Measurements from ENCODE around the gene TSKU. TPM values are rescaled to one million over a fixed set of nuclear protein-coding genes. Genes with fewer than 3 reads are reported as not detected.

Gene TSKU
- total RNA-seq, 1 donor from 2014 or later = 6.9 TPM

GRCh38 chr11:76768088-76768908 is 14.9 kb upstream of the TSKU start:
- intact Hi-C loops (cut with DNase I) = no loop called here
- peak; percentile 88 for DNase-seq (ENCODE audit: low spot score)

GRCh38 chr11:76768909-76769560 is 14.1 kb upstream of the TSKU start:
- no peak for DNase-seq (ENCODE audit: low spot score)
- intact Hi-C loops (cut with DNase I) = no loop called here

DNA sequence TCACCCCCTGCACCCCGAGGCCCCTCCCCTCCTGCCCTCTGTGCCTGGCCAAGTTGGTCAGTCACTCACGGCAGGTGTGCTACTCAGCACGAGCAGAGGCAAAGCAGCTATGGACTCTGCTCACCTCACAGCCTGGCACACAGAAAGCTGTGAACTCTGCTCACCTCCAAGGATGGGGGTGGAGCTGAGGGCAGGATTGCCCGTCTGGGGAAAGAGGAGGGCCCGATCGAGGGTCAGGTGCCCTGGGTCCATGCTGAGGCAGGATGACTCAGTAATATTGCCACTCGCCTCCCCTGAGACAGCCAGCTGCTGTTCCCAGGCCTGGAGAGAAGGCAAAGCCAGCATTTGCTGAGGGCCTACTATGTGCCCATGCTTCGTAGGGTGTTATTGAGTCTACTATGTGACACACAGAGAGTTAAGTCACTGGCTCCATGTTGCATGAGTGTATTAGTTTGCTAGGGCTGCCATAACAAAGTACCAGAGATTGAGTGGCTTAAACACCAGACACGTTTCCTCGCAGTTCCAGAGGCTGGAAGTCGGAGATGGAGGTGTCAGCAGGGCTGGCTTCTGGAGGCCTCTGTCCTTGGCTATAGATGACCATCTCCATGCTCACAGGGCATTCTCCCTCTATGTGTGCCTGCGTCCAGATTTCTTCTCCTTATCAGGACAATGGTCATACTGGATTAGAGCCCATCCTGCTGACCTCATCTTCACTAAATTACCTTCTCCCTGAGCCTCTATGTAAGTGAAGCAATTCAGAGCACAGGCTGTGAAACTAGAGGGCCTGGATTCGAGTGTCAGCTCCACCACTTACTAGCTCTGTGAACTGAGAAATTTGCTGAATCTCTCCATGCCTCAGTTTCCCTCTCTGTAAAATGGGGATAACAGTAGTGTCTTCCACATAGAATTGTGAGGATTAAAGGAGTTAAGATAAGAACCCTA is 13.2 kb upstream of the TSKU start:
- intact Hi-C loops (cut with DNase I) = no loop called here
- DNase-seq (ENCODE audit: low spot score) = no peak

DNA sequence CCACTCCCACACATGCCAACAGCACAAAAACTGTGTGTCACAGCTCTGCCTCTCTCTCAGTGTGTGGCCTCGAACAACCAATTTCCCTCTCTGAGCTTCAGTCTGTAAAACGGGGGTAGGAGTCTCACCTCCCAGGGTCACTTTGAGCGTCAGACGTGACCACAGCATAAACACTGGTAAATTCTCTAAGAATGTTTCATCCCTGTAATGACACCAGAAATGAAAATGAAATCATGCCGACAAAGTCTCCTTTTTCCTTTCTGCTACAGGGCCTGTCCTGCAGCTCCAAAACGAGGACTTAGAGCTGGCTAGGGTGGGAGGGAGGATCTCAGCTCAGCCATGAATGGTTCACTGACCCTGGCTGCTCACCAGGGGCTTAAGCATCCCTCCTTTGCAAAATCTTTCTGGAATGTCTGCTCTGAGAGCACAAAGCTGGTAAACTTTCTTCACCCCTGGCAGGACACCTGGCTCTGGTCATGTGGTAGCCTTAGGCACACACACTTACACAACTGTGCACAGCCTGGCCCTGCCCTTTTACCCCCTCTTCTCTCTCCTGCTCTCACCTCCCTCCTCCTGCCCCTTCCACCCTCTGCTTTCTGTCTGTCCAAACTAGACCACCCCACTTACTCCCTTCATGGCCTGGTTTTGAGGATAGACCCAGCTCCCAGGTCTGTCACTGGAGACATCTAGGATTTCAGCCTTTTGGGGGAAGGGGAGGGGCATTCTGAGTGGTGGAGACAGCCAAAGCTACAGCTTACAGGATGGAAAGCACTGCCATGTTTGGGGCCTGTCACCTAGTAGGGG is 12.3 kb upstream of the TSKU start:
- DNase-seq (ENCODE audit: low spot score) = no peak
- intact Hi-C loops (cut with DNase I) = no loop called here

- intact Hi-C loops (cut with DNase I) = no loop called here
- DNase-seq (ENCODE audit: low spot score) = no peak
These were observed 11.6 kb upstream of the TSKU start for GRCh38 chr11:76771446-76772099.

DNA sequence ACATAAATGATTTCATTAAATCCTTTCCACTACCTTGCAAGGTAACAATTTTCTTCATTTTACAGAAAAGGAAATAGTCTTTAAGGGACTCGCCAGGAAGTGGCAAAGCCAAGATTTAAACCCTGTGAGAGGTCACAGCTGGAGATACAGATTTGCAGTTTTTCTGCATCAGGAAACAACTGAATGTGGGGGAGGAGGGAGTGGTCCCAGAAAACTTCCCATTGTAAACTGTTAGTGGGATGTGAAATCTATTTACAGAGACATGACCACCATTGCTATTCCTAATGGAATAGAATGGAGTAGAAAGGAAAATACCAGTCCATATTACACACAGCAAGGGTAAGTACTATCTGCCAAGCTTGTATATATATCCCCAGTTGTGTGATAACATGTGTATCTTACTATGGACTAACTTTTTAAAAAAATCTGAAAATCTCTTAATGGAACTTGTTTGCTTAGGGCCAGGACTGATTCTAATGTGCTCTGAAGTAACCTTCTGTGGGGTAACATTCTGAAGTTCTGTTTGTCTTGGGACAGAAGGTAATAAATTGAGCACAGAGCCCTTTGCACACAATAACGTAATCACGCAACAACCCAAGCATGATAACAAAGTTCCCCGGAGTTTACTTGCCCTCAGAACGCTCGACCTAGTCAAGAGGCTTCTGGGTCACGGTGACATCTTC is 10.9 kb upstream of the TSKU start:
- DNase-seq (ENCODE audit: low spot score) = no peak
- intact Hi-C loops (cut with DNase I) = no loop called here

DNA sequence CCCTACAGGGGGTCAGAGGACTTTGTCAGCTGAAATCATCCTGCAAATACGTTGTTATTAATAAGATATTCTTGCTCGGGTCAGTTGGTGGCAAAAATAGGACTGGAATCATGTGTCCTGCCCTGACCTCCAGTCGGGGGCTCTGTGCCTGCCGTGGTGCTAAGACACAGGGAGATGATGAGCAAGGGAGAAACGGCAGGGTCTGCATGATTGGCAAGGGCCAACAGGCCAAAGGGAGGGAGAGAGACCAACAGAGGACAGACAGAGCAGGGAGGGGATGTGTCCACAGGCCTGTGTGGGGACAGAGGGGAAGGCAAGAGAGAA is 10.4 kb upstream of the TSKU start:
- no peak for DNase-seq (ENCODE audit: low spot score)
- intact Hi-C loops (cut with DNase I) = no loop called here

- intact Hi-C loops (cut with DNase I) = no loop called here
- no peak for DNase-seq (ENCODE audit: low spot score)
These were observed 9.2 kb upstream of the TSKU start for GRCh38 chr11:76773921-76774361.

DNA sequence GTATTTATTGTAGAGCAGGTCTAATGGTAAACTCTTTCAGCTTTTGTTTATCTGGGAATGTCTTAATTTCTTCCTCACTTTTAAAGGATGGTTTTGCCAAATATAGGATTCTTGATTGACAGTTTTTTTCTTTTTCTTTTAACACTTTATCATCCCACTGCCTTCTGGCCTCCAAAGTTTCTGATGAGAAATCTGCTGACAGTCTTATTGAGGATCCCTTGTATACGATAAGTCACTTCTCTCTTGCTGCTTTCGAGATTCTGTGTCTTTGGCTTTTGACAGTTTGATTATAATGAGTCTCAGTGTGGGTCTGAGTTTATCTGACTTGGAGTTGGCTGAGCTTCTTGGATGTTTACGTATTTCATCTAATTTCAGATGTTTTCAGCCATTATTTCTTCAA is 6.7 kb upstream of the TSKU start:
- intact Hi-C loops (cut with DNase I) = no loop called here
- DNase-seq (ENCODE audit: low spot score) = no peak

DNA sequence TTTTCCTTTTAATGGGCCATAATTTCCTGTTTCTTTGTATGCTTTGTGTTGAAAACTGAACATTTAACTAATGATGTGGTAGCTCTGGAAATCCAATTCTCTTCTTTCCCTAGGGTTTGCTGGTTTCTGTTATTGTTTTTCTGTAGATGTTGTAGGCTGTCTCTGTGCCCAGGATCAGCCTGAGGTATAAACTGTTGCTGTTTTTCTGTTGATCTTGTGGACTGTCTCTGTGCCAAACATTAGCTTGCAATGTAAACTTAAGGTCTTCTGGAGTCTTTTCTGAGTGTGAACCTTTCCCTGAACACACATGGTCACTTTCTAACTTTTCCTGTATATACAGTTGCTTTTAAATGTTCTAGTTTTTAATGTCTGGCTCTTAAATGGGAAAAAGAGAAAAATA is 5.9 kb upstream of the TSKU start:
- intact Hi-C loops (cut with DNase I) = no loop called here
- DNase-seq (ENCODE audit: low spot score) = no peak

DNA sequence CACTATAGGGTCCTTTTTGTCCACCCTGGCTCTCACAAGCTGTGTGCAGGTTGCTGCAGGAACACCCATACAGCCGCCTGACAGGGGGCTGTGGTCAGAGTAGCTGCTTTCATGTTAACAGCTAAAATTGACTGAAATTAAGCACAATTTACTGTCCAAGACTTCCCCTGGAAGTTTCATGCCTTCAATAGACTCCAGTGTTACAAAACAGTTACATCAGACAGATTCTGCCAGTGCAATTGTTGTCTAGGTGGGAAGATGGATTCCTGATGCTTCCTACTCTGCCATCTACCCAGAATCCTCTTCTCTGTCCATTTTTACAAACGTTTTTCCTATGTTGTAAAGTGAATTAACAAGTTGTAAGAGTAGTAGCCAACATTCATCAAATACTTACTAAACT is 5.3 kb upstream of the TSKU start:
- no peak for DNase-seq (ENCODE audit: low spot score)
- intact Hi-C loops (cut with DNase I) = no loop called here

DNA sequence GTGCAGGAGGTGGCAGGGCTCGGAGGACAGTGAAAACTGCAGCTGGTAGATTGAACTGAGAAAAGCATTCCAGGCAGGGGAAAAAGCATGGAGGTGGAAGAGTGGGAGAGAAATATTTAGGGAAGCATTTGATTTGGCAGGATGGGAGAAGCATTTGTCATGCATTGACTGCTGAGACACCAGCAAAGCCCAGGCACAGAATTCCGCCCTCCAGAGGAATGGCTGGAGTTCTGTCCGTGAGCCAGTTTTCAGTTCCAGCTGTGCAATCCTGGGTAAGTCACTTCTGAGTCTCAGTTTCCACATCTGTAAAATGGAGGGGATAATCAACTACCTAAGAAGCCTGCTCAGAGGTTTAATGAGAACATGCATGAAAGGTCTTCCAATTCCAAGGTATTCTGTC is 4.3 kb upstream of the TSKU start:
- DNase-seq (ENCODE audit: low spot score) = no peak
- intact Hi-C loops (cut with DNase I) = no loop called here

DNA sequence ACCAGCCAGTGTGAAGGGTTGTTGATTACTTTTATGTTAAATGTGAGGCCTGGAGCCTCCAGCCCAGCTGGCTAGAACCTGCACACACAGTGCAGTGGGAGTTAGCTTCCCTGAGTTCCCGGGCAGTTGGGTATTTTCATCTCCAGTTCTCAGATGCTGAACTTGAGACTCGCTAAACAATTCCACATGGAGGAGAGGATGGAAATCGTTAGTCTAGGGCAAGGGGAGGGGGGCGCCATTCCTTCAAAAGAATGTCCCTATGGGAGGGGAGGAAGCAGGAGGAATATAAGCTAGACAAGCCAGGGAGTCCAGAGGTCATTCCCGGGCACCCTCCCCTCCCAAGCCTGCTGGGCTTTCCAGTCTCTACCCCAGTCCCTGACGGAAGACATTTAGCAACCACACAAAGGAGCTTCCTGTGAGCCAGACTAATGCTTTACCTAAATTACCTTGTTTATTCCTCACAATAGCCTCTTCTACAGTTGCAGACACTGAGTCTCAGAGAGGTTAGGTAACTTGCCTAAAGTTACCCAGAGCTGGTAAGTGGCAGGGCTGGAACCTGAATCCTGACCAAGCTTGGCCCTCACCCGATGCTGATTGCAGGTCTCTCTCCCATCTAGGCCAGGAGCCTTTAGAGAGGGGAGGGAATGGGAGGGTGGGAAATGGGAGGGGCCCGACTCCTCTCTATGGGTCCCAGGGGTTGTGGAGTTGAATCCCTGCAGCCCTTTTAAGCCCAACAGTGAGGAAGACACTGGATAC is 1.9 kb upstream of the TSKU start:
- DNase-seq (ENCODE audit: low spot score) = no peak
- intact Hi-C loops (cut with DNase I) = no loop called here

DNA sequence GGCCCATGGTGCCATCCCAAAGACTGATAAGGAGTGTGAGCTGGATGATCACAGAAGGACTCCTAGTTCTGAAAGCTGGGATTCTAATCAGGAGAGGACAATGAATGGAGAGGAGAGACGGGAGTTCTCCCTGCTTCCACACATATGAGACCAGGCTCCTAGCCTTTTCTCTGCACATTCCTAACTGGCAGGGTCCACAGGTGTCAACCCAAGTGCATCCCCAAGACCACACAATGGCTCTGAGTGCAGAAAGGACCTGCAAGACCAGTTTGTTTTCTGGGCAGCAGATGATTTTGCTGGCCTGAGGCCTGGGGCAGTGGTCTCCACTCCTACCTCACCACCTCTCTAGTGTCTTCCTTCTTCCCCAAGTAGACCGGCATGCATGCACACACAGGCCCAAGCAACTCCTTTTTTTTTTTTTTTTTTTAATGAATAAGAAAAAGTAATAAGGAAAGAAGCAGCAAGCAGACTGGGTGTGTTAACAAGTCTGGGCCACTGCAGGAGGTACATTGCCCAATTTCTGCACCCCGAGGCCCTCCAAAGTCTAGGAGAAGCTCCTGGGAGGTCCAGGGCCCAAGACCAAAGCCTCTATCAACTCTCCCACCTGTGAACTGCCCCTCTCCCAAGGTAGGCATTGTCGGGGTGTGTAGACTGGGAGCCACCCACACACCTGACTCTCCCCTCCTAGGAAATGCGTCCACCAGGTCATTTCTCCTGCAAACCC is 1.2 kb upstream of the TSKU start:
- intact Hi-C loops (cut with DNase I) = no loop called here

GRCh38 chr11:76782531-76783293 is 444 bp upstream of the TSKU start:
- peak; percentile 91 for DNase-seq (ENCODE audit: low spot score)
- intact Hi-C loops (cut with DNase I) = no loop called here

More for the DNA sequence above, 1.2 kb upstream of the TSKU start:
- DNase-seq (ENCODE audit: low spot score) = no peak
